DND-41 (cell line): ENCODE results near the gene FLRT2.

Source experiments
- ATAC-seq: fragments of 200-7000 bp; cut with Tn5 transposase; 3 replicates; pipeline ENCODE4 v1.9.1; 2021; ENCODE audit warnings: low read depth; ENCODE audit not compliant: insufficient read depth
- DNase-seq: peaks from one replicate; pipeline ENCODE4 v3.0.0-alpha.2; 2020
- H2AFZ ChIP-seq: 2 replicates; pipeline ENCODE4 v1.6.0; 2012; ENCODE audit warnings: low read depth, low read length
- H3K27ac ChIP-seq: 2 replicates; pipeline ENCODE4 v1.5.1; 2012; ENCODE audit warnings: low read length, inconsistent platforms
- H3K27me3 ChIP-seq: fragments of 200-600 bp; sonication (generic); 2 replicates; pipeline ENCODE4 v1.6.0; 2012; ENCODE audit warnings: low read length, mild to moderate bottlenecking, inconsistent platforms; ENCODE audit not compliant: insufficient read depth, poor library complexity
- H3K36me3 ChIP-seq: 2 replicates; pipeline ENCODE4 v1.5.1; 2012; ENCODE audit warnings: low read length, inconsistent platforms; ENCODE audit not compliant: insufficient read depth
- H3K4me1 ChIP-seq: 2 replicates; pipeline ENCODE4 v1.5.1; 2012; ENCODE audit warnings: mild to moderate bottlenecking, low read length; ENCODE audit not compliant: insufficient read depth
- H3K4me2 ChIP-seq: 2 replicates; pipeline ENCODE4 v1.6.0; 2012; ENCODE audit warnings: mild to moderate bottlenecking, moderate library complexity, low read length, inconsistent platforms; ENCODE audit not compliant: insufficient read depth
- H3K4me3 ChIP-seq, 2 experiments: fragments of 200-600 bp in 1 of 2; shearing (Covaris generic) in 1 of 2; 2 replicates each; pipeline ENCODE4 v1.5.1; 2012 to 2016; ENCODE audit warnings: inconsistent platforms in 2 of 2, low read length in 2 of 2, mild to moderate bottlenecking in 2 of 2, low read depth in 1 of 2, moderate library complexity in 1 of 2
- H3K79me2 ChIP-seq: 2 replicates; pipeline ENCODE4 v1.6.0; 2012; ENCODE audit warnings: low read length, inconsistent platforms; ENCODE audit not compliant: insufficient read depth
- H3K9ac ChIP-seq: 2 replicates; pipeline ENCODE4 v1.6.0; 2012; ENCODE audit warnings: low read depth, mild to moderate bottlenecking, inconsistent platforms, low read length, moderate library complexity
- H3K9me3 ChIP-seq: 2 replicates; pipeline ENCODE4 v1.5.1; 2012; ENCODE audit warnings: low read length, moderate library complexity, mild to moderate bottlenecking, inconsistent platforms; ENCODE audit not compliant: insufficient read depth, severe bottlenecking
- H4K20me1 ChIP-seq: 2 replicates; pipeline ENCODE4 v1.6.0; 2012; ENCODE audit warnings: low read length; ENCODE audit not compliant: insufficient read depth
- CTCF ChIP-seq: IDR thresholded peaks from 2 replicates; pipeline ENCODE4 v1.5.1; 2012; ENCODE audit warnings: borderline replicate concordance, low read length, moderate library complexity, mild to moderate bottlenecking; ENCODE audit not compliant: poor library complexity, severe bottlenecking; ENCODE audit errors: extremely low read depth
- EZH2 ChIP-seq: IDR thresholded peaks from 3 replicates; pipeline ENCODE4 v1.6.1; 2012; ENCODE audit warnings: borderline replicate concordance, low read depth, mild to moderate bottlenecking, moderate library complexity, low read length, inconsistent platforms; ENCODE audit not compliant: severe bottlenecking

FLRT2 gene

DNA sequence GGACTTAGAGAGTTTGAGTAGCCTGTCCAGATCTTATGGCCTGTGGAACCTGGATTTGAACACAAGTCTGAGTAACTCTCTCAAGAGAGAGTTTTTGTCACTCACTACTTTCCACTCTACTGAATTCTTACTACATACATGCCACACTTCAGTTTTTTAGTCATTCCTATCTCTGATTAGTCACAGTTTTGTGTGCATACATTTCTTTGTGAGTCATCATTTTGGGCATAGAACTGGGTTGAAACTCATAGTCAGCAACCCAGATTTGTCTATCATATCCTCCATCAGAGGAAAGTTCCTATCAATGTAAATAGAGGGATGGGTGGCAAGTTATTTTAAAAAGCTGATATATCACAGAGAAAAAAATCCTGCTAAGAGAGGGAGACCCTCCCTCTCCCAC lies 42.9 kb downstream of the FLRT2 start:
- Histone ChIP-seq H4K20me1 (no peaks in the 10 kb centered on the region), H3K4me3 (no peak overlapping the region), H3K4me2 (no peak overlapping the region), H3K27me3 (no peaks in the 10 kb centered on the region), H2AFZ (no peak overlapping the region), H3K9ac (no peak overlapping the region), H3K4me1 (no peaks in the 10 kb centered on the region), H3K9me3 (no peaks in the 10 kb centered on the region), H3K36me3 (no peaks in the 10 kb centered on the region), H3K79me2 (no peaks in the 10 kb centered on the region), H3K27ac (no peak overlapping the region)
- DNase-seq (no peak), ATAC-seq (no peak)
- TF ChIP-seq CTCF, result no peak
- TF ChIP-seq EZH2, result no peak

GRCh38 chr14:85573406-85573805 lies 43.5 kb downstream of the FLRT2 start:
- Histone ChIP-seq H3K4me2 (no peak overlapping the region), H4K20me1 (no peaks in the 10 kb centered on the region), H3K4me1 (no peaks in the 10 kb centered on the region), H3K4me3 (no peak overlapping the region), H3K27ac (no peak overlapping the region), H3K79me2 (no peaks in the 10 kb centered on the region), H3K36me3 (no peaks in the 10 kb centered on the region), H3K27me3 (no peaks in the 10 kb centered on the region), H2AFZ (no peak overlapping the region), H3K9ac (no peak overlapping the region), H3K9me3 (no peaks in the 10 kb centered on the region)
- DNase-seq (no peak), ATAC-seq (no peak)
- no peak for TF ChIP-seq EZH2
- no peak for TF ChIP-seq CTCF

- TF ChIP-seq CTCF (no peak), EZH2 (no peak)
- H3K4me2 ChIP-seq, result no peak overlapping the region
- H3K27me3 ChIP-seq, result no peaks in the 10 kb centered on the region
- no peaks in the 10 kb centered on the region for H3K9me3 ChIP-seq
- H3K4me3 ChIP-seq, result no peak overlapping the region
- no peak overlapping the region for H3K27ac ChIP-seq
- H2AFZ ChIP-seq, result no peak overlapping the region
- no peaks in the 10 kb centered on the region for H3K4me1 ChIP-seq
- DNase-seq (no peak), ATAC-seq (no peak)
- H3K9ac ChIP-seq, result no peak overlapping the region
- no peaks in the 10 kb centered on the region for H4K20me1 ChIP-seq
- H3K36me3 ChIP-seq, result no peaks in the 10 kb centered on the region
- H3K79me2 ChIP-seq, result no peaks in the 10 kb centered on the region
Observed at GRCh38 chr14:85574853-85575616, 45.1 kb downstream of the FLRT2 start.

GRCh38 chr14:85575617-85575898 lies 45.6 kb downstream of the FLRT2 start:
- no peaks in the 10 kb centered on the region for H3K4me1 ChIP-seq
- H3K9ac ChIP-seq, result no peak overlapping the region
- no peaks in the 10 kb centered on the region for H3K36me3 ChIP-seq

More at GRCh38 chr14:85575617-85575898, 45.6 kb downstream of the FLRT2 start:
- no peaks in the 10 kb centered on the region for H3K27me3 ChIP-seq
- no peak overlapping the region for H3K27ac ChIP-seq
- no peak for DNase-seq
- H3K4me2 ChIP-seq, result no peak overlapping the region
- no peak for ATAC-seq
- H3K79me2 ChIP-seq, result no peaks in the 10 kb centered on the region
- no peak overlapping the region for H3K4me3 ChIP-seq
- H2AFZ ChIP-seq, result no peak overlapping the region
- H3K9me3 ChIP-seq, result no peaks in the 10 kb centered on the region
- TF ChIP-seq CTCF, result no peak
- TF ChIP-seq EZH2, result no peak
- H4K20me1 ChIP-seq, result no peaks in the 10 kb centered on the region
